SK-N-SH treated with all-trans-retinoic acid at 6 μM for 48 hours (cell line): ENCODE measurements around the gene LAMB3.

Experiments used
- ATAC-seq: fragments of 200-7000 bp; cut with Tn5 transposase; 3 replicates; pipeline ENCODE4 v1.9.1; 2020; ENCODE audit warnings: mild to moderate bottlenecking, moderate library complexity
- ARNTL ChIP-seq: fragments of 450-650 bp; formaldehyde crosslinking; IDR thresholded peaks from 2 replicates; pipeline ENCODE4 v1.5.0; 2020; ENCODE audit warnings: low read depth, mild to moderate bottlenecking, moderate library complexity, borderline replicate concordance
- BACH2 ChIP-seq: fragments of 250-450 bp; sonication (Bioruptor Pico); IDR thresholded peaks from 2 replicates; pipeline ENCODE4 v1.9.0; 2021; ENCODE audit warnings: mild to moderate bottlenecking, borderline replicate concordance
- CSDC2 ChIP-seq: fragments of 250-450 bp; sonication (Bioruptor Pico); IDR thresholded peaks from 2 replicates; pipeline ENCODE4 v1.5.0; 2020; ENCODE audit warnings: mild to moderate bottlenecking, moderate library complexity
- ESRRG ChIP-seq: fragments of 250-450 bp; sonication (Bioruptor Pico); IDR thresholded peaks from 2 replicates; pipeline ENCODE4 v1.6.1; 2021; ENCODE audit warnings: mild to moderate bottlenecking
- GLIS3 ChIP-seq: fragments of 250-450 bp; sonication (Bioruptor Pico); IDR thresholded peaks from 2 replicates; pipeline ENCODE4 v1.5.0; 2020; ENCODE audit warnings: mild to moderate bottlenecking, moderate library complexity
- ISL1 ChIP-seq: fragments of 250-450 bp; sonication (Bioruptor Pico); IDR thresholded peaks from 2 replicates; pipeline ENCODE4 v2.1.2; 2022; ENCODE audit warnings: mild to moderate bottlenecking, moderate library complexity
- OSR1 ChIP-seq: fragments of 250-450 bp; sonication (Bioruptor Pico); IDR thresholded peaks from 2 replicates; pipeline ENCODE4 v1.8.0; 2022; ENCODE audit warnings: moderate library complexity, mild to moderate bottlenecking, inconsistent platforms
- RARB ChIP-seq: fragments of 250-450 bp; sonication (Bioruptor Pico); IDR thresholded peaks from 2 replicates; pipeline ENCODE4 v1.8.0; 2021; ENCODE audit warnings: mild to moderate bottlenecking, moderate library complexity
- SNAI2 ChIP-seq: fragments of 250-450 bp; sonication (Bioruptor Pico); IDR thresholded peaks from 2 replicates; pipeline ENCODE4 v1.5.0; 2020; ENCODE audit warnings: mild to moderate bottlenecking, moderate library complexity
- TCF4 ChIP-seq: fragments of 250-450 bp; sonication (Bioruptor Pico); IDR thresholded peaks from 2 replicates; pipeline ENCODE4 v1.8.0; 2021; ENCODE audit warnings: mild to moderate bottlenecking, moderate library complexity, borderline replicate concordance
- TOX ChIP-seq: fragments of 250-450 bp; sonication (Bioruptor Pico); IDR thresholded peaks from 2 replicates; pipeline ENCODE4 v1.8.0; 2021; ENCODE audit warnings: mild to moderate bottlenecking, moderate library complexity, borderline replicate concordance
- ZC3H10 ChIP-seq: fragments of 250-450 bp; sonication (Bioruptor Pico); IDR thresholded peaks from 2 replicates; pipeline ENCODE4 v1.5.1; 2021; ENCODE audit warnings: mild to moderate bottlenecking, moderate library complexity
- ZFP30 ChIP-seq: fragments of 450-650 bp; formaldehyde crosslinking; IDR thresholded peaks from 2 replicates; pipeline ENCODE4 v1.5.0; 2022; ENCODE audit warnings: mild to moderate bottlenecking, moderate library complexity
- ZNF565 ChIP-seq: fragments of 450-650 bp; formaldehyde crosslinking; conservative IDR thresholded peaks from 2 replicates; pipeline ENCODE4 v1.5.0; 2020; ENCODE audit warnings: low read depth, mild to moderate bottlenecking, moderate library complexity
- ZNF70 ChIP-seq: fragments of 450-650 bp; formaldehyde crosslinking; IDR thresholded peaks from 2 replicates; pipeline ENCODE4 v1.5.0; 2020; ENCODE audit warnings: mild to moderate bottlenecking, moderate library complexity
- ZNF8 ChIP-seq: fragments of 450-650 bp; formaldehyde crosslinking; IDR thresholded peaks from 2 replicates; pipeline ENCODE4 v1.5.0; 2020; ENCODE audit warnings: mild to moderate bottlenecking, moderate library complexity
- TF ChIP-seq, protein P1 (sequence below): fragments of 250-450 bp; sonication (Bioruptor Pico); IDR thresholded peaks from 2 replicates; pipeline ENCODE4 v1.5.1; 2021; ENCODE audit warnings: mild to moderate bottlenecking, moderate library complexity
- TF ChIP-seq, protein P2 (sequence below): fragments of 250-450 bp; sonication (Bioruptor Pico); IDR thresholded peaks from 2 replicates; pipeline ENCODE4 v1.8.0; 2020; ENCODE audit warnings: mild to moderate bottlenecking, moderate library complexity, borderline replicate concordance
- TF ChIP-seq, protein P3 (sequence below): fragments of 250-450 bp; sonication (Bioruptor Pico); IDR thresholded peaks from 2 replicates; pipeline ENCODE4 v1.5.1; 2020; ENCODE audit warnings: low read depth, mild to moderate bottlenecking, moderate library complexity

The LAMB3 gene

DNA sequence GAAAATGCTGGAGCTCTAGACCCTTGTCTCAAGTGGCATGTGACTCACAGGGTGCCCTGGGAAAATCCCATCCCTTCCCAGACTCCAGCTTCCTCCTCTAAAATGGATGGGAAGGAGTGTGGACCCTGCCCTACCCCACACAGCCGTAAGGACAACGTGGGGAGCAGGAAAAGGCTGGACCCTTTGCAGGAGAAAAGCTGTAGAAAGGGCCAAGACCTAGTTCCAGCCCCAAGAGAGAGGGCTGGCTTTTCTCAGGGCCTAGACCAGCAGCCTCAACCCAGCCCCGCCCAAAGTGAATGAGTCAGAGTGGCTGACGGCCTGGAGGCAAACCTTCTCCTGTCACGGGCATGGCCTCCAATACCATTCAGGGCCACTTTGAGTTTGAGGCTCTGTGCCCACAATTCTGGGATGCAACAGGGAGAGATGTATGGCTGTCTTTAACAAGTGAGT lies 1.1 kb downstream of the LAMB3 start:
- ATAC-seq: peak; percentile 86
- TF ChIP-seq ZNF70 (CRISPR knock-in tag) (no peak), GLIS3 (CRISPR knock-in tag) (no peak), SNAI2 (CRISPR knock-in tag) (no peak), BACH2 (CRISPR knock-in tag) (no peak), ZC3H10 (CRISPR knock-in tag) (no peak), RARB (no peak), CSDC2 (CRISPR knock-in tag) (no peak), TOX (CRISPR knock-in tag) (peak; percentile 38; the same call in 1 of the 2 replicates), OSR1 (CRISPR knock-in tag) (peak; percentile 79; the same call in 1 of the 2 replicates), TCF4 (no peak), ZFP30 (CRISPR knock-in tag) (no peak)
- TF ChIP-seq, protein P1, sequence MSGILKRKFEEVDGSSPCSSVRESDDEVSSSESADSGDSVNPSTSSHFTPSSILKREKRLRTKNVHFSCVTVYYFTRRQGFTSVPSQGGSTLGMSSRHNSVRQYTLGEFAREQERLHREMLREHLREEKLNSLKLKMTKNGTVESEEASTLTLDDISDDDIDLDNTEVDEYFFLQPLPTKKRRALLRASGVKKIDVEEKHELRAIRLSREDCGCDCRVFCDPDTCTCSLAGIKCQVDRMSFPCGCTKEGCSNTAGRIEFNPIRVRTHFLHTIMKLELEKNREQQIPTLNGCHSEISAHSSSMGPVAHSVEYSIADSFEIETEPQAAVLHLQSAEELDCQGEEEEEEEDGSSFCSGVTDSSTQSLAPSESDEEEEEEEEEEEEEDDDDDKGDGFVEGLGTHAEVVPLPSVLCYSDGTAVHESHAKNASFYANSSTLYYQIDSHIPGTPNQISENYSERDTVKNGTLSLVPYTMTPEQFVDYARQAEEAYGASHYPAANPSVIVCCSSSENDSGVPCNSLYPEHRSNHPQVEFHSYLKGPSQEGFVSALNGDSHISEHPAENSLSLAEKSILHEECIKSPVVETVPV: no peak
- TF ChIP-seq, protein P2, sequence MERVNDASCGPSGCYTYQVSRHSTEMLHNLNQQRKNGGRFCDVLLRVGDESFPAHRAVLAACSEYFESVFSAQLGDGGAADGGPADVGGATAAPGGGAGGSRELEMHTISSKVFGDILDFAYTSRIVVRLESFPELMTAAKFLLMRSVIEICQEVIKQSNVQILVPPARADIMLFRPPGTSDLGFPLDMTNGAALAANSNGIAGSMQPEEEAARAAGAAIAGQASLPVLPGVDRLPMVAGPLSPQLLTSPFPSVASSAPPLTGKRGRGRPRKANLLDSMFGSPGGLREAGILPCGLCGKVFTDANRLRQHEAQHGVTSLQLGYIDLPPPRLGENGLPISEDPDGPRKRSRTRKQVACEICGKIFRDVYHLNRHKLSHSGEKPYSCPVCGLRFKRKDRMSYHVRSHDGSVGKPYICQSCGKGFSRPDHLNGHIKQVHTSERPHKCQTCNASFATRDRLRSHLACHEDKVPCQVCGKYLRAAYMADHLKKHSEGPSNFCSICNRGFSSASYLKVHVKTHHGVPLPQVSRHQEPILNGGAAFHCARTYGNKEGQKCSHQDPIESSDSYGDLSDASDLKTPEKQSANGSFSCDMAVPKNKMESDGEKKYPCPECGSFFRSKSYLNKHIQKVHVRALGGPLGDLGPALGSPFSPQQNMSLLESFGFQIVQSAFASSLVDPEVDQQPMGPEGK (CRISPR knock-in tag): no peak
- TF ChIP-seq, protein P3, sequence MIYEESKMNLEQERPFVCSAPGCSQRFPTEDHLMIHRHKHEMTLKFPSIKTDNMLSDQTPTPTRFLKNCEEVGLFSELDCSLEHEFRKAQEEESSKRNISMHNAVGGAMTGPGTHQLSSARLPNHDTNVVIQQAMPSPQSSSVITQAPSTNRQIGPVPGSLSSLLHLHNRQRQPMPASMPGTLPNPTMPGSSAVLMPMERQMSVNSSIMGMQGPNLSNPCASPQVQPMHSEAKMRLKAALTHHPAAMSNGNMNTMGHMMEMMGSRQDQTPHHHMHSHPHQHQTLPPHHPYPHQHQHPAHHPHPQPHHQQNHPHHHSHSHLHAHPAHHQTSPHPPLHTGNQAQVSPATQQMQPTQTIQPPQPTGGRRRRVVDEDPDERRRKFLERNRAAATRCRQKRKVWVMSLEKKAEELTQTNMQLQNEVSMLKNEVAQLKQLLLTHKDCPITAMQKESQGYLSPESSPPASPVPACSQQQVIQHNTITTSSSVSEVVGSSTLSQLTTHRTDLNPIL (CRISPR knock-in tag): no peak

DNA sequence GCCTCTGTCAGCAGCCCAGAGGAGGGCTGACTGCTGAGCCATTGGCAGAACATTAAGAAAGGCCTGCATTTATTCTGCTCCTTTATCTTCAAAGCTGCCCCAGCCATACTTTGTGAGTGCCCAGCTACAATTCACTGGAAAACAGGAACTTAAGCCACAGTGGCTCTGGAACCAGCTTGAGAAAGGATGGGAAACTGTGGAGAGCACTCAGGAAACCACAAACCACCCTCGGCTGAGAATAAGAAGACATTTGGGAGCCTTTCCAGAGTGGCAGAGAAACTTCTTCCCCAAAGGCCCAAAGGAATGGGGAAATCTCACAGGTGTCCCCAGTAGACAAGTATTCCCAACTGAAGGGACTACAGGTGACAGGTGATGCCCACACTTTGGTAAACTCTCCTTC lies 1.8 kb downstream of the LAMB3 start:
- TF ChIP-seq ZNF8 (CRISPR knock-in tag): no peak
- TF ChIP-seq, all 23 proteins: peak for 0
- ATAC-seq: no peak

DNA sequence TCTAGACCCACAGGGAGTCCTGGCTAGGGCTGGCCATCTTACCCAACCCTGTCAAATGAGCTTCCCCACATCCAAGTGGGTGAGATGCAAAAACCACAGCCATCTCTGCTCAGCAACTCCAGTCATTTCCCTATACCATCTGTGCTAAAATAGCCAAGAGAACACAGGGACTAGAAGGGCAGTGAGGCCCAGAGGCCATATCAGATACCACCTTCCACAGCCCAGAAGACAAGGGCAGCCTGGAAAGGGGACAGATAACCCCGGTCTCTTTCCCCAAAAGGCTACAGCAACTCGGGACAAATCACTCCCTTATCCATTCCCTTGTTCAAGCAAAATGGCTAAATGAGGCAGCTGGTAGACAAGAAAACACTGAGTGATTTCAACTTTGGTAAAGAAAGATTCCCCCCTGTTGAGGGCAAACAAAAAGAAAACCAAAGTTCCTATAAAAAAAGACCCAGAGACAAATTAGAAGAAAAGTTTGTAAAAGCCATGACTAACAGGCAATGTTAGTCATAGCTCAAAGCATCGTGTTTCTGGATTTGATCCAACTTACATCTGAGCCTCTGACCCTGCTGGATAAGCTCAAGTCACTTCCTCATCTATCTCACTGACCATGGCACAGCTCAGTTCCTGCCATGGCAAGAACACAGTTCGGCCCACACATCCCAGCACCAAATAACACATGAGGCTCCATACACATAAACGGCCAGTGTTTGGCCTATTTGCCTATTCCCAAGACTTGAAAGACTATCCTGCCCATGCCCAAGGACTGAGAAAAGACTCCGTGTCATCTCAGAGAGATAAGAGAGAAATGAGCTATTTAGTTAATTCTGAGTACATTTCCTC lies 3.1 kb downstream of the LAMB3 start:
- peak; percentile 48 for TF ChIP-seq TOX (CRISPR knock-in tag)
- TF ChIP-seq OSR1 (CRISPR knock-in tag): peak; percentile 16
- 0 out of 2 replicates have a peak, but pooled peaks have one; percentile 70 for TF ChIP-seq RARB
- no peak for TF ChIP-seq ZNF565 (CRISPR knock-in tag)
- peak; percentile 69 for ATAC-seq

DNA sequence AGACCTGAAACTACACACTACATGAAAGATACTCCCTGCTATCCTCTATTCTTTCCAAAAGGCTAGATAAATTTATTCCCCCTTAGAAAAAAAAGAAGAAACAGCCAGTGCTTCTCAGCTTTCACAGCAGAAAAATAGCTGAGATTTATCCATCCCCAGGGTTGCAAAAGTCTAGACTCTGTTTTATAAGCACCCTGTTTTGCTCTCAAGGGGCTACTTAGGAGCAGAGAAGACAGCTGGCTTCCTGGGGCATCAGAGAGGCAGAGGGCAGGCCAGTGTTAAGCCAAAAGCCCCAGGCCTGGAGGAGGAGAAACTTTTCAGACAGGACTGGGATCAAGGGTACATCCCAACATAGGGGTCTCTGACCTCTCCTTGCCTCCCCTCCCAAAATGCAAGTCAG lies 3.9 kb downstream of the LAMB3 start:
- TF ChIP-seq BACH2 (CRISPR knock-in tag): no peak
- no peak for TF ChIP-seq OSR1 (CRISPR knock-in tag)
- TF ChIP-seq GLIS3 (CRISPR knock-in tag): no peak
- no peak for TF ChIP-seq ARNTL (CRISPR knock-in tag)
- no peak for TF ChIP-seq ISL1 (CRISPR knock-in tag)
- no peak for TF ChIP-seq ZNF8 (CRISPR knock-in tag)
- no peak for TF ChIP-seq ESRRG (CRISPR knock-in tag)
- no peak for TF ChIP-seq ZC3H10 (CRISPR knock-in tag)
- TF ChIP-seq ZFP30 (CRISPR knock-in tag): no peak
- TF ChIP-seq, protein P3 (CRISPR knock-in tag): no peak
- no peak for ATAC-seq

DNA sequence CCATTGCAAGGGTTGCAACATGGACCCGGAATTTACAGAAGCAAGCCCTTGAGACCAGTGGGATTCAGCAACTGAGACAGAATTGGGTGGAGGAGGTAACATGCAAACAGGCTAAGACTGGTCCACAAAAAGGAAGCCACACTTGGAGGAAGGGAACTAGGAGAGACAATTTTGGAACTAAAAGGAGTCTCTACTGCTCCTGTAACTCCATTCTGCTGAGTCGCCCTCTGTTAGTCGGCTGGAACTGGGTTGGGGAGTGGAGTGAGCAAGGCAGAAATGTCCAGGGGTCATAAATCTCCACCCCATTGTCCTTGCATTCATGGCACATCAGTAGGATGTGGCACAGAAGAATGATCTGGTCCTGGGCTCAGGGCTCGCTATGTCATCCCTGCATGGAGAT lies 5.1 kb downstream of the LAMB3 start:
- TF ChIP-seq, protein P3 (CRISPR knock-in tag): no peak
- TF ChIP-seq BACH2 (CRISPR knock-in tag) (no peak), ESRRG (CRISPR knock-in tag) (no peak), ARNTL (CRISPR knock-in tag) (no peak), SNAI2 (CRISPR knock-in tag) (no peak)
- TF ChIP-seq, protein P1: no peak
- no peak for ATAC-seq
